ENCODE results near the gene KCNJ10. TPM values are rescaled to one million over a fixed set of nuclear protein-coding genes. Genes with fewer than 3 reads are reported as not detected.

KCNJ10 gene
- polyA plus RNA-seq, 1 donor: 0.52 TPM

- WGBS (ENCODE audit: insufficient coverage, low lambda C conversion rate): no CpG with 5 or more reads among the region's 1 CpG
- Histone ChIP-seq H3K36me3 (ENCODE audit: control insufficient read depth, insufficient read depth, low read length) (no peaks in the 10 kb centered on the region), H3K4me1 (ENCODE audit: control insufficient read depth, insufficient read depth, low read length) (peaks cover 15% of the 10 kb centered on the region), H3K27ac (ENCODE audit: low read length) (no peak overlapping the region), H3K9me3 (ENCODE audit: control insufficient read depth, low read depth, low read length) (no peaks in the 10 kb centered on the region), H3K27me3 (ENCODE audit: control insufficient read depth, insufficient read depth, low read length) (no peaks in the 10 kb centered on the region), H3K4me3 (ENCODE audit: low read length) (no peak overlapping the region)
- DNase-seq: no peak
Measured at GRCh38 chr1:159951551-159951950, 118.4 kb downstream of the KCNJ10 start.

- H3K36me3 ChIP-seq (ENCODE audit: control insufficient read depth, insufficient read depth, low read length): no peaks in the 10 kb centered on the region
- DNase-seq: no peak
- H3K27ac ChIP-seq (ENCODE audit: low read length): no peak overlapping the region
- H3K27me3 ChIP-seq (ENCODE audit: control insufficient read depth, insufficient read depth, low read length): no peaks in the 10 kb centered on the region
- WGBS (ENCODE audit: insufficient coverage, low lambda C conversion rate): 40% methylated on average over 1 of the region's 2 CpGs
- no peak overlapping the region for H3K4me3 ChIP-seq (ENCODE audit: low read length)
- H3K4me1 ChIP-seq (ENCODE audit: control insufficient read depth, insufficient read depth, low read length): peaks cover 18% of the 10 kb centered on the region
- no peaks in the 10 kb centered on the region for H3K9me3 ChIP-seq (ENCODE audit: control insufficient read depth, low read depth, low read length)
Measured at GRCh38 chr1:159951016-159951415, 118.9 kb downstream of the KCNJ10 start.

GRCh38 chr1:159949981-159950381 lies 120.0 kb downstream of the KCNJ10 start:
- Histone ChIP-seq H3K27me3 (ENCODE audit: control insufficient read depth, insufficient read depth, low read length) (no peaks in the 10 kb centered on the region), H3K36me3 (ENCODE audit: control insufficient read depth, insufficient read depth, low read length) (no peaks in the 10 kb centered on the region), H3K4me3 (ENCODE audit: low read length) (no peak overlapping the region), H3K27ac (ENCODE audit: low read length) (no peak overlapping the region), H3K4me1 (ENCODE audit: control insufficient read depth, insufficient read depth, low read length) (peaks cover 18% of the 10 kb centered on the region), H3K9me3 (ENCODE audit: control insufficient read depth, low read depth, low read length) (no peaks in the 10 kb centered on the region)
- no peak for DNase-seq
- no CpG with 5 or more reads among the region's 4 CpGs for WGBS (ENCODE audit: insufficient coverage, low lambda C conversion rate)

GRCh38 chr1:159949123-159949522 lies 120.8 kb downstream of the KCNJ10 start:
- Histone ChIP-seq H3K27ac (ENCODE audit: low read length) (peak overlapping the region; percentile 32), H3K4me1 (ENCODE audit: control insufficient read depth, insufficient read depth, low read length) (peaks cover 19% of the 10 kb centered on the region), H3K9me3 (ENCODE audit: control insufficient read depth, low read depth, low read length) (no peaks in the 10 kb centered on the region), H3K36me3 (ENCODE audit: control insufficient read depth, insufficient read depth, low read length) (no peaks in the 10 kb centered on the region), H3K27me3 (ENCODE audit: control insufficient read depth, insufficient read depth, low read length) (no peaks in the 10 kb centered on the region), H3K4me3 (ENCODE audit: low read length) (no peak overlapping the region)
- WGBS (ENCODE audit: insufficient coverage, low lambda C conversion rate): 10% methylated on average over 2 of the region's 6 CpGs
- DNase-seq: peak in 1 of 2 donors; percentile 55

Other genes with a start within 250 kb of the KCNJ10 start
- gene SLAMF8, start 243.3 kb downstream of the KCNJ10 start, polyA plus RNA-seq: 4.5 TPM
- gene VSIG8, start 207.5 kb downstream of the KCNJ10 start, polyA plus RNA-seq: 0.06 TPM
- 0.30 TPM for gene CFAP45, start 170.0 kb downstream of the KCNJ10 start, polyA plus RNA-seq
- 271 TPM for gene TAGLN2, start 144.7 kb downstream of the KCNJ10 start, polyA plus RNA-seq
- gene IGSF9, start 124.5 kb downstream of the KCNJ10 start, polyA plus RNA-seq: 107 TPM
- 0.33 TPM for gene SLAMF9, start 115.9 kb downstream of the KCNJ10 start, polyA plus RNA-seq
- gene PIGM, start 38.2 kb downstream of the KCNJ10 start, polyA plus RNA-seq: 13.1 TPM
- 0.36 TPM for gene KCNJ9, start 11.4 kb upstream of the KCNJ10 start, polyA plus RNA-seq
- 31.0 TPM for gene IGSF8, start 28.5 kb upstream of the KCNJ10 start, polyA plus RNA-seq
- gene ATP1A2, start 45.6 kb upstream of the KCNJ10 start, polyA plus RNA-seq: 7.5 TPM
- gene ATP1A4, start 81.4 kb upstream of the KCNJ10 start, polyA plus RNA-seq: 0.27 TPM
- 1.9 TPM for gene CASQ1, start 120.4 kb upstream of the KCNJ10 start, polyA plus RNA-seq
- 74.8 TPM for gene PEA15, start 135.2 kb upstream of the KCNJ10 start, polyA plus RNA-seq
- gene DCAF8, start 192.4 kb upstream of the KCNJ10 start, polyA plus RNA-seq: 152 TPM
- gene PEX19, start 215.0 kb upstream of the KCNJ10 start, polyA plus RNA-seq: 49.1 TPM